Measurements from ENCODE around the gene RTL10. TPM values are rescaled to one million over a fixed set of nuclear protein-coding genes. Genes with fewer than 3 reads are reported as not detected.

RTL10 gene
- total and polyA plus RNA-seq, 2 of the 8 experiments (the other 6 are each of a cell fraction or from before 2014, with no cell fraction given): 11.5 to 18.8 TPM

- Histone ChIP-seq H2AK5ac (ENCODE audit: low read depth, low read length) (no peak overlapping the region; the same call in 1 of the 2 replicates), H2BK12ac (ENCODE audit: low read depth, low read length) (0 out of 2 replicates have a peak overlapping the region, but pooled peaks have one; percentile 3), H3K4me3 (ENCODE audit: extremely low read depth in 1 of 4, insufficient read depth in 2 of 4, low read depth in 3 of 4, low read length in 4 of 4) (no peak overlapping the region), H3K27me3 (replicated peaks in 1 of 4; ENCODE audit: control insufficient read depth in 3 of 4, extremely low read depth in 1 of 4, insufficient read depth in 3 of 4, low read length in 3 of 4) (no peaks in the 10 kb centered on the region), H2BK5ac (ENCODE audit: low read depth, low read length) (peak overlapping the region; percentile 66), H3K79me1 (ENCODE audit: low read depth, low read length) (no peaks in the 10 kb centered on the region; the same call in 1 of the 2 replicates), H3K23me2 (ENCODE audit: low read depth, low read length) (no peaks in the 10 kb centered on the region), H4K5ac (ENCODE audit: insufficient read length, low read depth, low read length) (no peak overlapping the region), H4K91ac (replicated peaks; ENCODE audit: insufficient read length, low read length) (no peak overlapping the region), H4K20me1 (replicated peaks in 1 of 2; ENCODE audit: control insufficient read depth in 1 of 2, insufficient read depth in 2 of 2, low read length in 2 of 2) (peaks cover 10 to 34% of the 10 kb centered on the region in 2 experiments), H3K79me2 (ENCODE audit: control insufficient read depth in 1 of 2, insufficient read depth in 2 of 2, low read length in 2 of 2) (no peaks in the 10 kb centered on the region; a peak in 1 of 4 replicates), H3K9ac (replicated peaks in 1 of 4; ENCODE audit: extremely low read depth in 1 of 4, low read depth in 3 of 4, low read length in 3 of 4) (no peak overlapping the region; a peak in 1 of 7 replicates), H3K4ac (replicated peaks; ENCODE audit: insufficient read length, low read depth, low read length) (no peak overlapping the region), H3K27ac (ENCODE audit: low read depth, low read length) (no peak overlapping the region), H3K36me3 (ENCODE audit: control insufficient read depth in 2 of 4, insufficient read depth in 4 of 4, low read length in 3 of 4) (no peaks in the 10 kb centered on the region), H3K9me3 (ENCODE audit: insufficient read depth in 2 of 2, low read depth in 1 of 2, low read length in 1 of 2) (no peaks in the 10 kb centered on the region), H2BK120ac (replicated peaks; ENCODE audit: low read depth, low read length) (no peak overlapping the region), H3K14ac (ENCODE audit: insufficient read length) (no peak overlapping the region), H2AFZ (ENCODE audit: low read length) (no peak overlapping the region), H2BK15ac (ENCODE audit: low read length) (no peak overlapping the region), H3K56ac (replicated peaks; ENCODE audit: insufficient read length, low read depth, low read length) (no peak overlapping the region), H3K4me2 (ENCODE audit: insufficient read depth in 1 of 2, low read depth in 2 of 2, low read length in 2 of 2) (no peak overlapping the region), H4K8ac (ENCODE audit: extremely low read depth, insufficient read depth, low read length) (peak overlapping the region; percentile 69; the same call in 1 of the 2 replicates), H3K4me1 (replicated peaks in 1 of 4; ENCODE audit: control insufficient read depth in 3 of 4, insufficient read depth in 4 of 4, low read length in 3 of 4) (peaks cover 0 to 3% (median 0%) of the 10 kb centered on the region in 4 experiments; a peak in 4 of 7 replicates), H3K18ac (ENCODE audit: extremely low read depth, low read length) (no peak overlapping the region), H3K23ac (ENCODE audit: insufficient read length) (no peak overlapping the region), H2BK20ac (ENCODE audit: low read length) (no peak overlapping the region)
- POLR2A ChIA-PET (ENCODE audit: partially characterized antibody): interaction anchor here (0.9 to 1.6 kb wide), 4 partner anchors 8 to 66 kb away, joined by 3 to 10 read pairs (median 4); partner anchors contain the start of genes GNB1L and RTL10
- WGBS, 2 experiments (ENCODE audit: extremely low coverage in 1 of 2, insufficient coverage in 1 of 2, insufficient read length in 1 of 2, insufficient replicate concordance in 2 of 2, low coverage in 1 of 2, low lambda C conversion rate in 2 of 2, missing lambda C conversion rate in 1 of 2): 88% methylated on average over 18 of the region's 18 CpGs; no CpG with 5 or more reads in 1 of the 2 experiments
- DNase-seq (ENCODE audit: low read depth in 1 of 2, low spot score in 2 of 2) (peak in 1 of 2 experiments; percentile 48), FAIRE-seq (no peak)
- TF ChIP-seq EZH2 (IDR thresholded peaks at IDR 0.05; ENCODE audit: low read depth, low read length, severe bottlenecking): no peak
- no peak for TF ChIP-seq MAFK (IDR thresholded peaks at IDR 0.05; ENCODE audit: low read depth, low read length)
- TF ChIP-seq BRCA1 (IDR thresholded peaks at IDR 0.05; ENCODE audit: low read depth, low read length): no peak
- peak in 1 of 2 experiments; percentile 18; a peak in 1 of 3 replicates for TF ChIP-seq POLR2A (IDR thresholded peaks at IDR 0.05; ENCODE audit: control extremely low read depth in 1 of 2, low read depth in 2 of 2, low read length in 2 of 2)
- peak in 1 of 3 experiments; percentile 0; a peak in 1 of 4 replicates for TF ChIP-seq CTCF (IDR thresholded peaks at IDR 0.05; ENCODE audit: control extremely low read depth in 1 of 3, insufficient read depth in 1 of 3, low read depth in 1 of 3, low read length in 3 of 3)
- no peak for TF ChIP-seq SP1 (IDR thresholded peaks at IDR 0.05; ENCODE audit: low read depth, low read length)
- no peak for TF ChIP-seq YY1 (IDR thresholded peaks at IDR 0.05; ENCODE audit: low read depth, low read length)
- no peak for TF ChIP-seq MAX (IDR thresholded peaks at IDR 0.05)
- CTCF ChIA-PET (ENCODE audit: partially characterized antibody): interaction anchor here (0.6 kb wide), 1 partner anchor 155 kb away, joined by 3 read pairs; no protein-coding TSS in a partner anchor
Measured at GRCh38 chr22:19844377-19845053, 10.2 kb downstream of the RTL10 start.
